HG03469 (cell line): ENCODE measurements around the gene CLOCK.

Experiments used
- ATAC-seq: cut with Tn5 transposase; IDR thresholded peaks from one replicate; pipeline ENCODE4 v1.9.1; 2021; ENCODE audit warnings: mild to moderate bottlenecking, moderate library complexity, moderate number of reproducible peaks; ENCODE audit not compliant: unreplicated experiment

CLOCK gene

DNA sequence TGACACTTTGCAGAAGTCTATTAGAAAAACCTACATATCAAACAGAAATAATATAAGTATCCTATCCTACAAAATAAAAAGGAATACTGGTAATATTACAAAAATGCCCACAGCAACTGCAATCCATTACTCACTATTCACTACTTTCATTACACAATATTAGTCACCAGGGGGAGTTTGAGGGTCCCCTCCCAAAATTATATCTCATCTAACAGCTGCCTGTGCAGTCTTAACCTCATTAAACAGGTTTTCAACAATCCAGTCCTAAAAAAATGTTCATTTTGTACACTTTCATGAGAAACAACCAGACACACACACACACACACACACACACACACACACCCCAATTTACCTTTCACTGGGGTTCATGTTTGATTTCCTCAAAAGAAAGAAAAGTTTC, 2.9 kb downstream of the CLOCK start:
- no peak for ATAC-seq

DNA sequence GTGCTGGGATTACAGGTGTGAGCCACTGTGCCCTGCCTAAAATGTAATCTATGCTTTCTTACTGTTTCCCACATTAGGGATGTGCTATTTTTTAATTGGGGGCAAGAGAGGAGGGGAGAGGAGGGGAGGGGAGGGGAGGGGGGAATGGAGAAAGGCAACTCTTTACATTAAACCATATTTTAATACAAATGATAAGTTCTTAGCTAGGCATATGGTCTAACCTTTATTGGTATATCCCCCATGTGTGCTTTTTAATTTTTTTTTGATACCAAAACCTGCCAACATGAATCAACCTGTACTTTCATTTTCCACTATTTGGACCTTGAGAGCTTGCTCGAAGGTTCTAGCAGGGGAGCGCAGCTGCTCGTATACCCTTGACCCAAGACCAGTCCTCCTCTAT, 6.4 kb downstream of the CLOCK start:
- no peak for ATAC-seq

GRCh38 chr4:55539658-55540057, 7.1 kb downstream of the CLOCK start:
- no peak for ATAC-seq

DNA sequence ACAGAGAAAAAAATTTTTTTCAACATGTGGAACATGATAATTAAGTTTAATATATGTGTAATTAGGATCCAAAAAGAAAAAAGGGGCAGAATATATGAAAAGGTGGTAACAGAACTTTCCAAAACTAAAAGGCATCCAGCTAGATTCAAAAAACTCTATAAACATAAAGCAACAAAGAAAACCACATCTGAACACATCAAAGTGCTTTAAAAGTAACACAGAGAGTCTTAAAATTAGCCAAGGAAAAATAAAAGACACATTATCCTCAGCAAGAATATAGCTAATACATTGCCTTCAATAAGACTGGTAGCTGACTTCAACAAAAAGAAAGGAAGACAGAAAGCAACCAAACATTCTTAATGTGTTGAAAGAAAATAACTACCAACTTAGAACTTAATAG, 8.2 kb downstream of the CLOCK start:
- ATAC-seq, result no peak

- no peak for ATAC-seq
Measured at GRCh38 chr4:55534306-55534705, 12.4 kb downstream of the CLOCK start.

GRCh38 chr4:55530691-55531090, 16.0 kb downstream of the CLOCK start:
- ATAC-seq, result no peak

DNA sequence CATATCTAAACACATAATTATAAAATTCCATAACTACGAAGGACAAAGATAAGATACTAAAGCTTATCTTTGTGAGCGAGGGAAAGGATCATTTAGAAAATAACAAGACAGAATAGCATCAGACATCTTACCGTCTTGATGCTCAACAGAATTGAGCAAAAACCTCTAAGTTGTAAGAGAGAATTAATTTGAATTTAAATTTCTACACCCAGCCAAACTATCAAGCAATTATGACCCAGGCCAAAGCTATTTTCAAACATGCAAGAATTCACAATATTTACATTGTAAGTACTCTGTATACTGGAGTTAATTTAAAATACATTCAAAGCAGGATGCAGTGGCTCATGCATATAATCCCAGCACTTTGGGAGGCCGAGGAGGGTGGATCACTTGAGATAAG, 16.5 kb downstream of the CLOCK start:
- no peak for ATAC-seq

- no peak for ATAC-seq
Measured at GRCh38 chr4:55528491-55528890, 18.2 kb downstream of the CLOCK start.

DNA sequence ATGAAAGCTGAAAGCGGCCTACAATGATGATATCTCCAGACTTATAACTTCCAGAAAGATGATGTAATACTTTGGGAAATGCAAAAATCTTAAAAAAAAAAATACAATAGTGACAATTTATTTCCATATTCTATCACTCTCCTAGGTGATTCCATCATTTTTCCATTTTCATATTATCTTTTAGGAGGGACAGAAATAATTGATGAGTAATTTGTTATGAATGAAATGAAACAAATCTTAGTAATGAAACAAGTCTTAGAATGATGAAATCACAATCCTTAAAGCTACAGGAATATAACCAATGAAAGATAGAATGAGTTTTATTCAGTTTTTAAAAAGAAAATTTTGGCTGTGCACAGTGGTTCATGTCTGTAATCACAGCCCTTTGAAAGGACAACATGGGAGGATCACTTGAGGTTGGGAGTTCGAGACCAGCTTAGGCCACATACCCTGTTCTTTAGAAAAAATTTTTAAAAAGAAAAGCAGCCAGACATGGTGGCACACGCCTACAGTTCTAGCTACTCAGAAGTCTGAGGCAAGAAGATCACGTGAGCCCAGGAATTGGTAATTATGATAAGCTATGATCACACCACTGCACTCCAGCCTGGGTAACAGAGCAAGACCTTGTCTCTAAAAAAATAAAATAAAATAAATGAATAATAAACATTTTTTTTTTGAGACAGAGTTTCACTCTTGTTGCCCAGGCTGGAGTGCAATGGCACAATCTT, 21.7 kb downstream of the CLOCK start:
- ATAC-seq, result no peak

- ATAC-seq, result no peak
Measured at GRCh38 chr4:55518442-55518841, 28.3 kb downstream of the CLOCK start.

DNA sequence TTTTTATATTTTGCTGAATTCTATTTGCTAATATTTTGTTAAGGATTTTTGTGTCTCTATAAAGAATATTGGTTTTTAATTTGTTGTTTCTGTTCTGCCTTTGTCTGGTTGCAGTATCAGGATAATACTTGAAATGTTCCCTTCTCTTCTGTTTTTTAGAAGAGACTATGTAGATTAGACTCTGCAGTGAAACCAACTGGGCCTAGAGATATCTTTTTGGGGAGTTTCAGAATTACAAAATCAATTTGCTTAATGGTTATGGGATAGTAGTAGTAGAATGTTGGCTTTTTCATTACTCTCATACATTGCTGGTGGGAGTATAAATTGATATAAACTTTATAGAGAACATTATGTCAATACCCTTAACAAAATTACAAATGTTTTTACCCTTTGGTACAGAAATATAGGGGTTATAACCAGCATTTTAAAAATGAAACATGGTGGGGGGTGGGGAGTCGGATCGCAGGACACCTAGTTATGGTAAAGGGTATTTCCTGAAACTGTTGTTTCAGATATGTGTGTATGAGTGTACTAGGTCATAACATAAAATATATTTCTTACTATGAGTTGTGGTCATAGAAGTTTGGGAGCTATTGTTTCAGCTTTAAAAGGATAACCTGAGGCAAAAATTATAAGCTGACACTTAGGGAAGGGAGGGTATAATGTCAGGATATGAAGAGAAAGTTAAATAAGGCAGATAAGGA, 29.0 kb downstream of the CLOCK start:
- peak; percentile 70 for ATAC-seq

DNA sequence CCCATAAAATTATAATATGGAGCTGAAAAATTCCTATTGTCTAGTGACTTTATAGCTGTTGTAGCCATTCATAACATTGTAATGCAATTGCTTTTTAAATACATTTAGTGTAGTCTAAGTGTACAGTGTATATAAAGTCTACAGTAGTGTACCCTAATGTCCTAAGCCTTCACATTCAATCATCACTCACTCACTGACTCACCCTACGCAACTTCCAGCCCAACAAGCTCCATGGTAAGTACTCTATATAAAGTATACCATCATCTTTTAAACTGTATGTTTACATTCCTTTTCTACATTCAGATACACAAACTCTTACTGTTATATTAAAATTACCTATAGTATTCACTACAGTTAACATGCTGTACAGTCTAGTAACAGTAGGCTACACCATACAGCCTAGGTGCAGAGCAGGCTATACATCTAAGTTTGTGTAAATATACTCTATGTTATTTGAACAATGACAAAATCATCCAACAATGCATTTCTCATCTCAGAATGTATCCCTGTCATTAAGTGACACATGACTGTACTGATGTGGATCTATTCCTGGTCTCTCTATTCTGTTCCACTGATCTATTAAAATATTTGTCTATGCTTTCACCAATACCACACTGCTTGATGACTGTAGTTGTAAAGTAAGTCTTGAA, 33.7 kb downstream of the CLOCK start:
- no peak for ATAC-seq

DNA sequence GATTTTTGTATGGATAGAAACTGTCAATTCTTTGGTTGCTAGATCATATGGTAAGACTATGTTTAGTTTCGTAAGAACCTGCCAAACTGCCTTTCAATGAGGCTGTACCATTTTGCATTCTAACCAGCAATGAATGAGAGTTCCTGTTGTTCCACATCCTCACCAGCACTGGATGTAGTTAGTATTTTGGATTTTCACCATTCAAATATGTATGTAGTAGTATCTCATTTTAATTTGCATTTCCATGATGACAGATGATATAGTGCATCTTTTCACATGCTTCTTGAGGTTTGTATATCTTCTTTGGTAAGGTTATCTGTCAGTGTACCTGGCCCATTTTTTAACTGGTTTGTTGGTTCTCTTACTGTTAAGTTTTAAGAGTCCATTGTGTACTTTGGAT, 34.6 kb downstream of the CLOCK start:
- ATAC-seq, result no peak

GRCh38 chr4:55510685-55511084, 36.0 kb downstream of the CLOCK start:
- ATAC-seq, result no peak

GRCh38 chr4:55509266-55509665, 37.4 kb downstream of the CLOCK start:
- ATAC-seq, result no peak

DNA sequence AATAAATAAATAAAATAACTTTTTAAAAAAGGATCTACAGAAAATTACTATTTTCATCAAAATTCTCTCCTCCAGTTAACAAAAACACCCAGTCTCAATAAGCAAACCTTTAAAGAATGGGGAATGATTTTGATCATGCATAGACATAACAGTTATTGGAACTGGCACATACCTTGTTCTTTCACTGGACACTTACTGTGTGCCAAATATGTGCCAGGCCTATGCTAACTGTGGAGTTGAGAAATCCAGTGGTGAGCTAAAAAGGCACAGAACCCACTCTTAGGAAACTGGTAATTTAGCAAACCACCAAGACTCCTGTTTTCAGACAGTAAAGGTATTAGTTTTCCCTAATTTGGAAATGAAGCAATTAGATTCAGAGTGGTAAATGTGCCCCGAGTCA, 39.1 kb downstream of the CLOCK start:
- no peak for ATAC-seq

- ATAC-seq, result no peak
Measured at GRCh38 chr4:55503169-55503568, 43.5 kb downstream of the CLOCK start.

- no peak for ATAC-seq
Measured at GRCh38 chr4:55500072-55500471, 46.6 kb downstream of the CLOCK start.

DNA sequence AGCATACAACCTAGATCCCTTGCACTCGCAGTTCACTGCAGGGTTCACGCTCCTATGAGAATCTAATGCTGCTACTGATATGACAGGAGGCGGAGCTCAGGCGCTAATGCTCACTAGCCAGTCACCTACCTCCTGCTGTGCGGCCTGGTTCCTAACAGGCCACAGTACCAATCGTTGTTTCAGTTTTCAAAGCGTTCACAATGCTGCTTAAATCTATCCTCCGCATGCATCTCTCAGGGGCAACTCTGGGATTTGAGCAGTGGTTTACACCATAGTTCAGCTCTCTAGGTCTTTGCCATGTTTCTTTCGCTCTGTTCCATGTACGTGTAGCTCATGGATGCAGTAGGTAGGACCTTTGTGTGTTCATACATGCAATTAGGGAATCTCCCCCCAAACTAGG, 47.2 kb downstream of the CLOCK start:
- no peak for ATAC-seq

- ATAC-seq, result no peak
Measured at GRCh38 chr4:55498051-55498450, 48.7 kb downstream of the CLOCK start.

- ATAC-seq, result no peak
Measured at GRCh38 chr4:55491486-55491885, 55.2 kb downstream of the CLOCK start.

GRCh38 chr4:55488716-55489115, 58.0 kb downstream of the CLOCK start:
- no peak for ATAC-seq
